ENCODE measurements around the gene PPA2.
"Not testable (repeated sequence)": the region's sequence is repeated elsewhere in the genome, so short reads cannot be mapped to it uniquely, and the experiment has no call there.

Gene PPA2

DNA sequence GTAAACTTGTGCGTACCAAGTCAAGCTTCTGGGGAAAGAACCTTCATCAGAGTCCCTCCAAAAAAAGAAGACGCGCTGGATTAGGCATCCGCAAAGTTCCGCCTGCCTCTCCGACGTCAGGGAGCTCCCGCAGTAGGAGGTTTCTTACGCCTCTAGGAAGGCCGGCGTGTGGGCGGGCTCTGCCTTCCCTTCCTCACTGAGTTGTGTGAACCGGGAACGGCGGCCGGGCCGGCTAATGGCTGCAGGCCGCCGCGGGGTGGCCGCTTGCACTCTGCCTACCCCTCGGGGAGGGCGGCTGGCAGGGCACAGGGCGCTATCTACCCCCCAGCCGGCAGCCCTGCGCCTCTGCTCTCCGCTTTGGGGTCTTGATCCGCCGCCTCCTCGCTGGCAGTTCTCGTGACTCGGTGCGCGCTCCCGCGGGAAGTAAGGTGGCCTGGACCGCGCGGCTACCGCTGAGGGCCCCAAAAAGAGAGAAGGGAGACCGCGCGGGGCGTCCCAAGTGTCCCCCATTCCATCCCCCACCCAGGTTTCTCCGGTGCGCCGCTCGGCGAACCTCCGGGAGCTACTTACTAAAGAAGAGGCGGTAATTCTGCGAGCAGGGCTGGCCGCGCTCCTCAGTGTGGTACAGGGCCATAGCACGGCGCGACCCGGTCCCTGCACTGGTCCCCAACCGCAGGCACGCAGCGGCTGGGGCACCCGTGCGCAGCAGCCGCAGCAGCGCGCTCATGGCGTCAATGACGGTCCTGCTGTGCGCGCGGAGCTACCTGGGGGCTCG, at the start of gene PPA2:
PPA2 (minus strand) TSS at position 739 of the 775 bp plus-strand sequence; CDS start at position 727, 12 bp downstream.
- peak; percentile 92 for DNase-seq

DNA sequence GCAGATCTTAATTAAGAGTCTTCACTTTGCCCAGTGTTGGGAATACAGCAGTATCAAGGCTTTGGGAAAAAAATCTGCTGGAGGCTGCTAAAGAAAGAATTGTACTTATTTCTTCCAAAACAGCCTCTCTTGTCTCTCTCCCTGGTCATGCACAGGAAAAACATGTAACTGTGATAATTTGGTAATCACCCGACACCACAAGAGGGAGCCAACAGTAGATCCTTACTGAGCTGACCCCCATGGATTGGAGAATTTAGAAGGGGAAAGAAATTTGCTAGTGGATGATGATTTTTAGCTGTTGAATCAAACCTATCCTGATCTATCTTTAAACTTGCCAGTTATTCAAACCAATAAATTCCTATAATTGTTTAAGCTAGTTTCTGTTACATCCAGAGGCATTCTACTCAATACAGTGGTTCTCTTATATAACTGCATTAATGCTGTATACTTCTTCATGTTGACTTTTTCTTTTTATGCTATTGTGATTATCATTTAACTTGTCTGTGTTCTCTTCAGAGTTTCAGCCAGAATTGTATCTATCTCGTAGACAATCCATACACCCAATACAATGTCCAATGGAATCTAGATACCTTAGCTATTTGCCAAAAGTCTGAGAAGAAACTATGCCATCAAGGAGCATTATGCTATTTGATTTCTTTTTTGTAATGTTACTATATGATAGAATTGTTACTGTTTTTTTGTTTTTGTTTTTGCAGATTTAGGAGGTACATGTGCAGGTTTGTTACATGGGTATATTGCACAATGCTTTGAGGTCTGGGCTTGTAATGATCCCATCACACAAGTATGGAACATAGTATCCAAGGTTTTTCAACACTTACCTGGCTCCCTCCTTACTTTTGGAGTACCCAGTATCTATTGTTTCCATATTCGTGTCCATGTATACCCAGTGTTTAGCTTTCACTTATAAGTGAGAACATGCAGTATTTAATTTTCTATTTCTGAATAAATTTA, 47.2 kb upstream of the PPA2 start:
- peak; percentile 34 for DNase-seq

DNA sequence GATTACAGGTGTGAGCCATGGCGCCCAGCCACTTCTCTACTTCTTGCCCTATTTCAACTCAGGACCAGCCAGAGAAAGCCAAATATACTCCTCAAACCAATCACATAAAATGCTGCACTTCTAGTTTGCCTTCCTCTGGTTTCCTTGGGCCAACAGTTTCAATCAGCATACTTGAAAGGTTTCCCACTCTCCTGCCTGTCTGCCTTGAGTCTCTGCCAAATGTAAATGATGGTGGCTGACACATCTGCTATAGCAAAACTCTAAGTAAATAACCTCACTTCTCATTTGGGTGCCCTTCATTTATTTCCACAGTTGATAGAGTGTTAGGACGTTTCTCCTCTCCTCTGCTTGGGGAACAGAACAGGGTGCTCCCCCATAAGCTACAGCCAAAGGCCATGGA, 36.4 kb upstream of the PPA2 start:
- no peak for DNase-seq

DNA sequence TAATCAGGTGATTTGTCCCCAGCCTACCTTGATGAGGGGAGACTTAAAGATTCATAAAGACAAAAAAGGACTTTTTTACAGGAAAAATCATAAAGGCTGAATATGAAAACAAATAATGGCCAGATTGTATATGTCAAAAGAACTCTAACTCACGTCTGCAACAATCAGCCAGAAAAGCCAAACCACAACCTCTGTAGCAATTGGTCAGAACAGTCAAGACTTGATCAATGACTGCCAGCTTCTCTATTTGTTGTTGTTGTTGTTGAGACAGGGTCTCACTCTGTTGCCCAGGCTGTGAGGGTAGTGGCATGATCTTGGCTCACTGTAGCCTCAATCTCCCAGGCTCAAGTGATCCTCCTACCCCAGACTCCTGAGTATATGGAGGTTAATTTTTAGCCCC, 35.9 kb upstream of the PPA2 start:
- DNase-seq, result no peak

DNA sequence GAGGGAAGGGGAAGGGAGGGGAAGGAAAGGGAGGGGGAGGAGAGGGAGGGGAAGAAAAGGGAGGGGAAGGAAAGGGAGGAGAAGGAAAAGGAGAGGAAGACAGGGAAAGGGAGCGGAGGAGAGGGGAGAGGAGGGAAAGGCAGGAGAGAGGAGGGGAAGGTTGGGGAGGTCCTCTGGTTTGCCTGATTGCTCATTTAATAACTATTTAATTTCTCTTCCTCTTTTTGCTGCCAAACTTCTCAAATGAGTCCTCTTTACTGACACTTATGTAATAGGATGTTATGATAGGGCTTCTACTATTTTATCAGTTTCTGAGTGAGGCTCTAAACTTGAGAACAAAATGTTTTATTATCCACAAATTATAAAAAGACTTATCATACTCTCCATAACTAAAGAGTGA, 35.4 kb upstream of the PPA2 start:
- DNase-seq, result no peak

DNA sequence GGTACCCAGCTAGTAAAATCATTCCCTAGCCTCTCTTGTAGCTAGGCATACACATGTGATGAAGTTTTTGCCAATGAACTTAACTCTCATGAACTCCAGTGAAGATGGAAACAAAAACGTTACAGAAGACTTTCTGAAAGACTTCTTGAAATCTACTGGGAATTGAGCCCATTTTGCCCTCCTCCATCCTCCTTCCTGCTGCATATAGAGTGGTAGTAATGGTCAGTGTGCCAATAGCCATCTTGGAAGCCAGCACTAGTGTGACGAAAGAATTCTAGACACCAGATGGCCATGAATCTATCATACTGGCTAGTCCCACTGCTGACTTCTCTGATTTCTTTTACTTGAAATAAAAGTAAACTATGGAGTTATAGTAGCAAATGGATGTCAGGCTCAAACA, 30.9 kb upstream of the PPA2 start:
- no peak for DNase-seq

DNA sequence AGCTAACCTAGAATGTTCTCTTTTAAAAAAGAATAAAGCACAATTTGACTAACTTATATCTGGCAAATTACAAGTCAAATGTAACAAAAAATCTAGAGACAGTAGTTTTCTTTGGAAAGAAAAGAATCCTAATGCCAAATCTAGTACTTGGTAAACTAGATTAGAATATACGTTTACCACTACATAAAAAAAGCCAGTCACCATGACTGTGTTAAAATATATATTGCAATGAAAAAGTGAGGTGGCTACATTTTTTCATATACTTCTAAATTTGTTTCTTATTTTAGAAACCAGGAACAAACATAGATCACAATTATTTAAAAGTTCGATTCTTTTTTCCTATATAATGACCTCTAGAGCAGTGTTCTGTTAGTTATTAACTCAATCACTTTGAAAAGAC, 29.6 kb upstream of the PPA2 start:
- DNase-seq, result no peak

DNA sequence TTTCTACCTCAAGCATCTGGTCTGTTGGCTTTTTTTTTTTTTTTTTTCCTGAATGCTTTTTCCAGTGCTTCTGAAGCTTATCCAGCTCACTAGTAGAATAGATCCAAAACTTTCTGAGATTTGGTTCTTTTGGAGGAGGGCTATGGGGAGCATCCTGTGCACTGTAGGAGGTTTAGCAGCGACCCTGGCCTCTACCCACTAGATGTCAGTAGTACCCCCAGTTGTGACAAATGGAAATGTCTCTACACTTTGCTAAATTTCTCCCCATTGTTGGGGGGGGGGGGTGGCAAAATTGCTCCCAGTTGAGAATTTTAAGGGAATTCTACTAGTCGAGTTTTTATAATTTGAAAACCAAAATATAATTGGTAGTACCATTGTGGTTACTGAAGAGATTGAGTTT, 23.0 kb upstream of the PPA2 start:
- no peak for DNase-seq

DNA sequence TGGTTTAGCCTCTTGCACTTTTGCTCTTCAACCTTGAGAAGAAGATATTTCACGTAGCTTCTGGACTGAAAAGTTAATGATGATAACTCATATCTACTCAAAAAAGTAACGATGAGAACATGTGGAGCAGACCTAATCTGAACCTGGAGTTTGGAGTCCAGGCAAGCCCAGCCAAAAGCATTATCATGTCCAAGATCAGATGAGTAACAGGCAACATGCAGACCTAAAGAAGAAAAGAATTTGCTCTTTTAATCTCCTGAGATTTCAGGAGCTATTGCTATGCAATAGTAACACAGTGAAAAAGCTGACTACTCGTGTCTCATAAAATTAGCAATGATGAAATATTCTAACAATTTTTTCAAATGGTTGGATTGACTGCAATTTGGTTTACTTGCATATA, 21.8 kb upstream of the PPA2 start:
- DNase-seq, result no peak

DNA sequence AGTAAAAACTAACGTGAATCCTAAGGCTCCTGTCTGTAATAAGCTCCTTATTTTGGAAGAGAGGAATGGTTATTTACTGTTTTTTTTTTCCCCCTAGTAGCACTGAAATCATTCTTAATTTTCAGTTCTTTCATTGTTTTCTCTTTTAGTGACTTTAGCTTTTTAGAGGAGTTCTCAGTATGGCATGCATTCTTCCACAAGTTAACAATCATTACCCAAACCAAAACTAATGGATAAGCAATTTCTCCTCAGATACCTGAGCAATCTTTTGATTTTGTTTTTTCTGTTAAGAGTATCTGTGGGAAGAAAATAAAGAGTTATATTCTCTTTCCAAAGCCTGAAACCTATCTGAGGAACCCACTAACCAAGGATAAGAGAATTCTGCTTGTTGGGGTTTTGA, 16.7 kb upstream of the PPA2 start:
- no peak for DNase-seq

DNA sequence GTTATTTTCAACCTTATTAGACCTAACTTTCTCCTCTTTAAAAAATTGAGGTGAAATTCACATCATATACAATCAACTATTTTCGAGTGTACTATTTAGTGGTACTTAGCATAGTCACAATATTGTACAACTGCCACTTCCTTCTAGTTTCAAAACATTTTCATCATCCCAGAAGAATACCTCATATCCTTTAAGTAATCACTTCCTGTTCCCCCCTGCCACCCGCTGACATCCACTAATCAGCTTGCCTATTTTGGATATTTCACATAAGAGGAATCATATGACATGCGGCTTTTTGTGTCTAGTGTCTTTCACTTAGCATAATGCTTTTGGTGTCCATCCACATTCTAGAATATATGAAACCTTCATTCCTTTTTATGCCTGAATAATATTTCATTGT, 10.0 kb upstream of the PPA2 start:
- no peak for DNase-seq

DNA sequence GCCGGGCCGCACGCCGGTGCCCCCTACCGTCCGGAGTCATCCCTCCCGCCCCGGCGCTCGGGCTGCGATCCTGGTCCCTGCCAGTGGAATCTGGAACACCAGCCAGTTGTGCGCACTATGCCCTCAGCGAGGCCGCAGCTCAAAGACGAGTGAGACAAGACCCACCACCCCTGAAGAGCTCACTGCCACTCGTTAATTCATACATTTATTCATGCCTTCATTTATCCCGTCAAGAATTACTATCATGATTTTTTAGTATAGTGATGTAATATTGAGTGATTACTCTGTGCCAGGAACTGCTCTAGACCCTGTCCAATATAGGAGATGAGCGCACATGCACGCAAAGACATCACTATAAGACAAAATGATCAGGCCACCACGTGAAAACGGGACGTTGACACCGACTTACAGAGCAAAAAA, 247 bp upstream of the PPA2 start:
- DNase-seq, result no peak

DNA sequence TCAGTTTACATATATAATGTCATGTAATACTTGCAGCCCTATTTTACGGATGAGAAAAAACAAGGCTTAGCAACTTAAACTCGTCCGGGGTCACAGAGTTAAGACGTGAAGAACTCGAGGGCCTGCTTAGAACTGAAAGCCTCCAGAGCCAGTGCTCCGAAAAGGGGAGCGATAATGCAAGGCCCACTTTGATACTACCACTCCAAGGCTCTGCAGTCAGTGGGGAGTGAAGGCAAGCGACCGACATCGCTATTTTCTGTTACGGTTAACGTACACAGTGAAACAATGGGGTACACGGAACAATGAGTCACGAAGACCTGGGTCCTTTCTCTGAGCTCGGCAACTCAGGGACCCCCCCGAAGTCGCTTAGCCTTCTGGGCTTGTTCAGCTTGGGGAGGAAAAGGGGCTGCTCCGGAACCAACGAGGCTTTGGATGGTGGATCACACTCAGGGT, 965 bp downstream of the PPA2 start:
- DNase-seq, result no peak

DNA sequence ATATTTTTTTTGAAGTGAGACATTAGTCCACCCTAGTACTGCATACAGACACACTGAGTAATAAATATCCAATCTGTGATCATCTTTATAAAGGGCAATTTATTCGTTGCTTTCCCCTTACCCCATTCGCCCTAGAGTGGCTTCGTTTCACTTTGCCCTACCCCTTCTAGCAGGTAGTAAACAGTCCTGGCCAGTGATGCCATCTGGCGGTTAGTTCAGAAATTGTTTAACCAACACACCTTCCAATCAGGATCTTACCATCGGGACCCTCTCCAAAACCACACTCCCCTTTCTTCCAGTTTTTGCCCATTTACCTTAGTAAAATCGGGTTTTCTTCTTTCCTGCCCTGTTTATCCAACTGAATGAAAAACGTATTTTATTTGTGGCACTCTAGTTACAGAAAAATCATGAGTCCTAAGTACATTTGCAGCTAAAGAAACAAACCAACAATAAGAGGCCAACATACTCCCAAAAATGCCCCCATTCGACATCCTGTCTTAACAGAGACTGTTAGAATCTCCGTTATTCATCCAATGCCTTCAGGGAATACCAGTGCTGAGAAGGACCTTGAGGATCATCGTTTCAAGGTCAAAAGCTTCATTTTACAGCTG, 2.2 kb downstream of the PPA2 start:
- peak; percentile 55 for DNase-seq

DNA sequence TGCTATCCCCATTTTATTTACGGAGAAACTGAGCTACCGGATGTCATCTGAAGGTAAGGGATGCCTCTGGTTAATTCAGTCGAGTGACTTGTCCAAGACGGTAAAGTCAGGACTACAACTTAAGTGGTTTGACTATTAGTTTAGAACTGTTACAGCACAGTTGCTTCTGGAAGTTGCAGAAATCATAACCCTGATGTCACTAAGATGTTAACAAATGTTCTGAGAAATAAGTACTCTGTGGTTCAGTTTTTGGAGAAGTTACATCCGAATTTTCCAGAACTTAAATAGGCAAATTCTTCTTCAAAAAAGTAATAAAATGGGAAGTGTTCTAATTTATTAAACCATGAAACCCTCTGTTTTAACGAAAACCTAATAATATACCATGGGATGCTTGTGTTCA, 3.1 kb downstream of the PPA2 start:
- DNase-seq, result no peak

DNA sequence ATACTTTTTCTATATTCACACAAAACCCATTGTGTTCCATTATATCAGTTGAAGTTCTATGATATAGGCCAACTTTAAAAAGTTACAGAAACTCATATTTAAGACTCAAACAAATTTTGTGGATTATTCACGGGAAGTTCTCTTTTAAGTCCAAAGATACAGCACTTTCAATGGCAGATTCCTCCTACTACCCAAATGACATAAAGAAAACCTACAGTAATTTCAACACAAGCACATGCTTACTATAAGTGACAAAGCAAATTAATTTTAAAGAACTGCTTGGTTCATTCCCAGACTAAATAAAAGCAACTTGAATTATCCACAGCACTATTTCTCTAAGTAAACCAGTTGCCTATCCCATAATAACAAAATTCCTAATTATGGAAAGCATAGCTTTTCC, 4.1 kb downstream of the PPA2 start:
- no peak for DNase-seq

DNA sequence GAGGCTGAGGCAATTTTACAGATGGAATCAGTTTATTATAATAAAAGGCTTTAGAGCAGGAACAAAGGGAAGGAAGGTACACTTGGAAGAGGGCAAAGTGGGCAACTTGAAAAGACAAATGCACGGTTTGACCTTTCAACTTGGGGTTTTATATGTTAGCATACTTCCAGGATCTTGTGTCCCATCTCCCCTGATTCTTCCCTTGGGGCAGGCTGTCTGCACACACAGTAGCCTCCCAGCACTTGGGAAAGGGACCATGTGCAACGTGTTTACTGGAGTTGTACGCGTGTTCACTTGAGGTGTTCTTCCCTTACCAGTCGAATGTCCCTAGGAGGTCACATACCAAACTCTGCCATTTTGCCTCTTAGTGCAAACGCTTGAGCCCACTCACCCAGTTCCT, 7.3 kb downstream of the PPA2 start:
- no peak for DNase-seq

DNA sequence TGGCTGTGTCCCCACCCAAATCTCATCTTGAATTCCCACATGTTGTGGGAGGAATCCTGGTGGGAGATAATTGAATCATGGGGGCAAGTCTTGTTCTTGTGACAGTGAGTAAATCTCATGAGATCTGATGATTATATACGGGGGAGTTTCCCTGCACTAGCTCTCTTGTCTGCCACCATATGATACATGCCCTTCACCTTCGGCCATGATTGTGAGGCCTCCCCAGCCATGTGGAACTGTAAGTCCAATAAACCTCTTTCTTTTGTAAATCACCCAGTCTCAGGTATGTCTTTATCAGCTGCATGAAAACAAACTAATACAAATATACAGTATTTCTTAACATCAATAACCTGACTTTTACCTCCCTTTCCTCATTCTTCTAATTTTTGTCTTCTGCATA, 9.3 kb downstream of the PPA2 start:
- not testable (repeated sequence) for DNase-seq

DNA sequence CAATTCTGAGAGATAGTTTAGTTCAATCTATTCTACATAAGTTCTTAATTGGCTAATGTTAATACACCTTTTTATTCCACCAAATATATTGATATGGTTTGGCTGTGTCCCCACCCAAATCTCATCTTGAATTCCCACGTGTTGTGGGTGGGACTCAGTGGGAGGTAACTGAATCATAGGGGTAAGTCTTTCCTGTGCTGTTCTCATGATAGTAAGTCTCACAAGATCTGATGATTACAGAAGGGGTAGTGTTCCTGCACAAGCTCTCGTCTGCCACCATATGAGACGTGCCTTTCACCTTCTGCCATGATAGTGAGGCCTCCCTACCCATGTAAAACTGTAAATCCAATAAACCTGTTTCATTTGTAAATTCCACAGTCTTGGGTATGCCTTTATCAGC, 11.3 kb downstream of the PPA2 start:
- DNase-seq, result no peak

DNA sequence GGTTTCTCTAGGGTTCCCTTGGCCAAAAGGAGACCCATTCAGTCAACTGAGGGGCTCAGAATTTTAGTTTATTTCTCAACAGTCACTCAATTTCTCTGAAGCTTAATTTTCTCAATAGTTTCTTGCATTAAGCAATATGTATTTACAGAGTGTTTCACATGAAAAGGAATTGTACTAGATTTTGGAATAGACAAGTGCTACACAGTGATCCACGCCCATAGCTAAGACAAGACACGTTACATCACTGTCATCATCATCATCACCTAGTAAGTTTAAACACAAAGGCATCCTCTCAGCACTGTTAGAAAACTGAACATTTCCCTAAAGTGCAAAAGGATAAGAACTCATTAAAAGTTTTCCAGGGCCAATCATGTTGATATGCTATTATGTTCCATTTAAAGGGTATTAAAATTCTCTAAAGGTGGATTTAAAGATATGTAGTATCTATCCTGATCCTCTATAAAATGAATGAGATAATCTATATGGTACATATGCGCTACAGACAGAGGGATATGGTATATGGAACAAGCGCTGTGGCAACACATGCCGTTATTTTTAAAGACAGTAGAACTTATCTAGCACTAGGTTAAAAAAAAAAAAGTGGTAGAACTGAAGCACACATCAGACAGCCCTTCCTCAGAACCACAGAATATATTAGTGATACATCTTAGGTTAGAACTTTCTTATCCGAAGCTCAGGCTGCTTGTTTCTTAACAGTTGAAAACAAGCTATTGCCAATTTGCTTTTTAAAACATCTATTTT, 12.1 kb downstream of the PPA2 start:
- DNase-seq, result no peak

DNA sequence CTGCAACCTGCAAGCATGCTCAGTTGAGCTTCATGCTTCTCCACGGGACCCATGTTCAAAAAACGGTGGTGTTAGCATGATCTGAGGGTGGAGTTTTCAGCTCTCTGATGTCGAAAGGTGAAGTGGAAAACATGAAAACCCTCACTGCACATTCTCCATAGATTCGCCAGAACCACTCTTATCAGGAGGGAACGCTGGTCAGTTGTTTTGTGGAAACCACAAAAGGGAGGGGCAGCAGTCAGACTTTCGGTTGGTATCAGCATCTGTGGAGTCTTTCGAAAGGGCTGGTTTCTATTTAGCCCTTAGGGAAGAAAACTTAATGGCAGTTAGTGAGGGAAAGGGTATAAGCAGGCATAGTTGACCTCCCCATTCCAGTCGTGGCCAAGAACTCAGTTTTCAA, 12.6 kb downstream of the PPA2 start:
- no peak for DNase-seq

DNA sequence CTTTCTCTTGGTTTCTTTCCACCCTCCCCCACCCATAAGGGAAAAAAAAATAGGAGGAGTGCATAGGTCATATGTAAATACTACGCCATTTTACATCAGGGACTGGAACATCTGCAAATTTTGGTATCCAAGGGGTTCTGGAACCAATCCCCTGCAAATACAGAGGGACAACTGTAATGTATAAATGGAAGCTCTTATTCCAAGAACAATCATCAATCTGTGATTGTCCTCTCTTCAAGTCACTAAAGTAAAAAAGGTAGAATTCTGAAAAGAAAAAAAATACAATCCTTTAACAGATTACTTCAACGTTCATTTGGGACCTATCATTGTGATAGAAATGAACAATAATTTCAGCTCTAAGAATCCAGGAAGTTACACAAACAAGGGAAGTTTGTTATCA, 13.6 kb downstream of the PPA2 start:
- no peak for DNase-seq

DNA sequence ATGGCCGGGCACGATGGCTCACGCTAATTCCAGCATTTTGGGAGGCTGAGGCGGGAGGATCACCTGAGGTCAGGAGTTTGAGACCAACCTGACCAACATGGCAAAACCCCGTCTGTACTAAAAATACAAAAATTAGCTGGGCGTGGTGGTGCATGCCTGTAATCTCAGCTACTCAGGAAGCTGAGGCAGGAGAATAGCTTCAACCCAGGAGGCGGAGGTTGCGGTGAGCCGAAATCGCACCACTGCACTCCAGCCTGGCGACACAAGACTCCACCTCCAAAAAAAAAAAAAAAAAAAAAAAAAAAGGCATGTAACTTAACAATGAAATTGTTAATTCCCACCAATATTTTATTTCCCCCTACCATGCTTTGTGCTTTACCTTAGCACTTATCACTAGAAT, 15.3 kb downstream of the PPA2 start:
- DNase-seq, result not testable (repeated sequence)
